Muscle of leg (tissue), 11 donors: ENCODE data around the gene GPR35. TPM values are rescaled to one million over a fixed set of nuclear protein-coding genes. Genes with fewer than 3 reads are reported as not detected.

Experiments used
- DNase-seq: peaks from one replicate; pipeline ENCODE4 v3.0.0; 2013
- H3K27ac ChIP-seq: one replicate; pipeline ENCODE4 v1.5.1; 2013; ENCODE audit warnings: mild to moderate bottlenecking, low read length, control low read depth
- H3K27me3 ChIP-seq: one replicate; pipeline ENCODE4 v1.6.1; 2013; ENCODE audit warnings: low read length; ENCODE audit not compliant: control insufficient read depth, insufficient read depth
- H3K36me3 ChIP-seq: one replicate; pipeline ENCODE4 v1.6.1; 2013; ENCODE audit warnings: low read length; ENCODE audit not compliant: control insufficient read depth, insufficient read depth
- H3K4me1 ChIP-seq: one replicate; pipeline ENCODE4 v1.6.1; 2013; ENCODE audit warnings: low read length; ENCODE audit not compliant: control insufficient read depth, insufficient read depth
- H3K4me3 ChIP-seq: one replicate; pipeline ENCODE4 v1.5.1; 2013; ENCODE audit warnings: low read length, control low read depth
- H3K9me3 ChIP-seq: replicated peaks from 2 replicates; pipeline ENCODE4 v1.6.1; 2013; ENCODE audit warnings: low read depth, low read length; ENCODE audit not compliant: control insufficient read depth
- WGBS: methylation state at CpG from one replicate; pipeline ENCODE4 v1.1.5; 2013; ENCODE audit warnings: missing lambda C conversion rate; ENCODE audit not compliant: insufficient coverage; 5-methylcytosine and 5-hydroxymethylcytosine counted together
- polyA plus RNA-seq, 8 donors: library from polyadenylated mRNA; unstranded; fragments of 120-200 nt; gene quantifications; one replicate each; pipeline versions ENCODE4 v1.2.1 to v1.2.3, GENCODE V29; 2013; ENCODE audit warnings: inconsistent platforms in 1 of 8, low replicate concordance in 1 of 8; ENCODE audit not compliant: insufficient read length in 8 of 8, insufficient read depth in 1 of 8
- total RNA-seq: library from RNA; stranded (reverse); fragments of 120-200 nt; gene quantifications from one replicate; pipeline ENCODE4 v1.2.4, GENCODE V29; 2013

Gene GPR35
- total and polyA plus RNA-seq, 9 donors, result 0.75 to 5.1 (median 1.7) TPM

- no peak overlapping the region for H3K27ac ChIP-seq
- DNase-seq, result no peak
- H3K27me3 ChIP-seq, result peaks cover 57% of the 10 kb centered on the region
- peaks cover 8% of the 10 kb centered on the region for H3K4me1 ChIP-seq
- WGBS, result 71% methylated on average over 36 of the region's 36 CpGs
- no peaks in the 10 kb centered on the region for H3K9me3 ChIP-seq
- no peaks in the 10 kb centered on the region for H3K36me3 ChIP-seq
- H3K4me3 ChIP-seq, result no peak overlapping the region
Measured at GRCh38 chr2:240646176-240646899, 21.1 kb downstream of the GPR35 start.

GRCh38 chr2:240646900-240647502, 21.7 kb downstream of the GPR35 start:
- no peak for DNase-seq
- H3K36me3 ChIP-seq, result no peaks in the 10 kb centered on the region
- 62% methylated on average over 30 of the region's 30 CpGs for WGBS
- H3K4me3 ChIP-seq, result no peak overlapping the region
- H3K27me3 ChIP-seq, result peaks cover 61% of the 10 kb centered on the region
- H3K9me3 ChIP-seq, result peaks cover 2% of the 10 kb centered on the region
- H3K4me1 ChIP-seq, result peaks cover 8% of the 10 kb centered on the region
- no peak overlapping the region for H3K27ac ChIP-seq

DNA sequence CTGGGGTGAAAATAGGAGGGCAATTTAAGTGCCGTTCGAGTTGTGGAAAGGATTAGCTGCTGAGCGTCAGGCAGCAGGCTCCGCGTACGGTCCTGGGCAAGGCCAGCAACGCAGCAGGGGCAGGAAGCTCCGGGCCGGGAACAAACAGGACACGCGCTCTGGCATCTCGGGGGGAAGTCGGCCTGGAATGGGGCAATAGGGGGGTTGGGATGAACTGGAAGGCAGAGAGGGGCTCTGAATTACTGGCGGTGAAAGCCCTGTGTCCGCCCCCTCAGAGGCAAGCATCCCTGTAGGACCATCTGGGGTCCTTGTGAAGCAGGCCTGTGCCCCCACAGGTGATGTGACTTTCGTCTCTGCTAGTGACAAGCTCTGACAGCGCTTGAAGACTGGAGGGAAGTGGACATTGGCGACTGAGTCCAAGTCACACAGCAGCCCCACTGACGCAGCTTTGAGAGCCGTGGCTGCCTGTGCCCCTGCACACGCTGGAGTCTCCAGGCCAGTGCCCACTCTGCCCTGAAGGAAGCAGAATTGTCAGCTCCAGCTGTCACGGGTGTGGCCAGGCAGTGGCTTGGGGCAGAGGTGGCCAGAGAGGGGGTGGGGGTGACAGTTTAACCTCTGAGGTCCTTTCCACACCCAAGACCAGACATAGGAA, 22.3 kb downstream of the GPR35 start:
- no peaks in the 10 kb centered on the region for H3K36me3 ChIP-seq
- no peak overlapping the region for H3K27ac ChIP-seq
- DNase-seq, result no peak
- peaks cover 2% of the 10 kb centered on the region for H3K9me3 ChIP-seq
- peaks cover 63% of the 10 kb centered on the region for H3K27me3 ChIP-seq
- 68% methylated on average over 21 of the region's 22 CpGs for WGBS
- H3K4me3 ChIP-seq, result no peak overlapping the region
- H3K4me1 ChIP-seq, result peaks cover 8% of the 10 kb centered on the region

DNA sequence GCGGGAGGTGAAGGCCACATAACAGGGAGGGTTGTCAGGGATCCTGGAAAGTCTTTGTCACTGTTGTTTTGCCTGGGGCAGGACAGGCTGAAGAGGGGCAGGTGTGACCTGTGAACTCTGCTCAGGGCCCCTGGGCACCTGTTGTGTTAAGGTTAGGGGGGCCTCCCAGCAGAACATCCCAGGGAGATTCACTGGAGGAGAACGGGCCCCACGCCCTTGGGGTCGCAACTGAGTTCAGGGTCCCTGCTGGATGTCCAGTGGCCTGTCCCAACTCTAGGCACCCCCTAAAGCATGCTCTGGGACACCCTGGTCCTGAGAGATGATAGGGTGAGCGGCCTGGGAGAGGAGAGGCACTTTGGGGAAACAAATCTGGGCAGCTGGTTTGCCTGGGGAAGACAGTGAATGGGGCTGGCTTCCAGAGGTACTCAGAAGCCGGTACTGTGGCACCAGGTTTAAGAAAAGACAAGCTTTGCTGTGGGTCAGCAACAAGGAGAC, 22.9 kb downstream of the GPR35 start:
- 60% methylated on average over 5 of the region's 6 CpGs for WGBS
- H3K27ac ChIP-seq, result no peak overlapping the region
- no peak for DNase-seq
- H3K4me1 ChIP-seq, result peaks cover 8% of the 10 kb centered on the region
- peaks cover 65% of the 10 kb centered on the region for H3K27me3 ChIP-seq
- H3K36me3 ChIP-seq, result no peaks in the 10 kb centered on the region
- H3K4me3 ChIP-seq, result no peak overlapping the region
- H3K9me3 ChIP-seq, result peaks cover 2% of the 10 kb centered on the region

DNA sequence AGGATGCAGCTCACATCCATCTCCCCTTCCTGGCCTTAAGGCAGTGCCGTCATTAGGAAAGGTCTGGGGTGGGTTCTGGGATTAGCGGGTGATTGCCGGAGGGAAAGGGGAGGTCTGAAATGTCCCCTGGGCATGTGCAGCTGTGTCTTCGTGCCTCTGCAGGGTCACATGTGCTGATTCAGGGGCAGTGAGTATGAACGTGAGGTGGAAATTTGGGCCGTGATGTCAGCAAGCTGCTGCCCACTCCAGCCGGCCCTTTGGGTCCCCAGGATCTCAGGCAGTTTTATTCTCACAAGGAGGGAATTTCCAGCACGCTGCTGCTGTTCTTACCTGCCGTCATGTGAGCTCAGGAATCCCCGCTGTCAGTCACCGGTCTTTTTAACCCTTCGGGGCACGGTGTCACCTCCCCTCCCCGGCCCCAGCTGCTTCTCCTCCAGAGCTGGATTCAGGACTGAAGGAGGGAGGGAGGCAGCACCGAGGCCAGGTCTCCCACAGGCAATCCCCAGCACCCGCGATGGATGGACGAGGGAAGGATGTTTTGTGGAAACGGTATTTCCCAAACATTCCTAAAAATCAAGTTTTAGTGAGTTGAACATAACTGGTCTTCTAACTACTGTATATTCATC, 23.5 kb downstream of the GPR35 start:
- 20% methylated on average over 10 of the region's 19 CpGs for WGBS
- Histone ChIP-seq H3K4me1 (peaks cover 8% of the 10 kb centered on the region), H3K27ac (no peak overlapping the region), H3K9me3 (peaks cover 2% of the 10 kb centered on the region), H3K4me3 (no peak overlapping the region), H3K36me3 (no peaks in the 10 kb centered on the region), H3K27me3 (peaks cover 63% of the 10 kb centered on the region)
- DNase-seq, result peak; percentile 15

- peaks cover 63% of the 10 kb centered on the region for H3K27me3 ChIP-seq
- peaks cover 5% of the 10 kb centered on the region for H3K4me1 ChIP-seq
- 75% methylated on average over 4 of the region's 7 CpGs for WGBS
- no peak for DNase-seq
- peaks cover 2% of the 10 kb centered on the region for H3K9me3 ChIP-seq
- no peaks in the 10 kb centered on the region for H3K36me3 ChIP-seq
- H3K27ac ChIP-seq, result no peak overlapping the region
- no peak overlapping the region for H3K4me3 ChIP-seq
Measured at GRCh38 chr2:240649331-240649730, 24.1 kb downstream of the GPR35 start.

GRCh38 chr2:240650254-240650965, 25.1 kb downstream of the GPR35 start:
- Histone ChIP-seq H3K9me3 (peaks cover 2% of the 10 kb centered on the region), H3K4me1 (peaks cover 4% of the 10 kb centered on the region), H3K27me3 (peaks cover 60% of the 10 kb centered on the region), H3K4me3 (no peak overlapping the region), H3K27ac (no peak overlapping the region), H3K36me3 (no peaks in the 10 kb centered on the region)
- WGBS, result 96% methylated on average over 10 of the region's 13 CpGs
- no peak for DNase-seq

DNA sequence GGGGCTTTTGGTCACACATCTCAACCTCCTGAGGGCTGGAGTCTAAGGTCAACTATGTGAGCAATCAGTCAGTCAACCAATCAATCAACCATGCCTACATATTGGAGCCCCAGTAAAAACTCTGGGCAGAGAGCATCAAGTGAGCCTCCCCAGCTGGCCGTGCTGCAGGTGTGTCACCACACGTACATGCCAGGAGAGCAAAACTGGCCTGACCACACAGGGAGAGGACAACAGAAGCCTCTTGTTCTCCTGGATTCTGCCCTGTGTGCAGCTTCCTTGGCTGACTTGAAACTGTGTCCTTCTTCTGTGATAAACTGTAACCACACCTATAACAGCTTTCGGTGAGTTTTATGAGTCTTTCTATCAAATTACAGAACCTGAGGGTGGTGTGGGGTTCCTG, 25.9 kb downstream of the GPR35 start:
- Histone ChIP-seq H3K4me1 (peaks cover 4% of the 10 kb centered on the region), H3K4me3 (no peak overlapping the region), H3K9me3 (peaks cover 2% of the 10 kb centered on the region), H3K27me3 (peaks cover 55% of the 10 kb centered on the region), H3K36me3 (no peaks in the 10 kb centered on the region), H3K27ac (no peak overlapping the region)
- DNase-seq, result no peak
- 53% methylated on average over 2 of the region's 3 CpGs for WGBS

DNA sequence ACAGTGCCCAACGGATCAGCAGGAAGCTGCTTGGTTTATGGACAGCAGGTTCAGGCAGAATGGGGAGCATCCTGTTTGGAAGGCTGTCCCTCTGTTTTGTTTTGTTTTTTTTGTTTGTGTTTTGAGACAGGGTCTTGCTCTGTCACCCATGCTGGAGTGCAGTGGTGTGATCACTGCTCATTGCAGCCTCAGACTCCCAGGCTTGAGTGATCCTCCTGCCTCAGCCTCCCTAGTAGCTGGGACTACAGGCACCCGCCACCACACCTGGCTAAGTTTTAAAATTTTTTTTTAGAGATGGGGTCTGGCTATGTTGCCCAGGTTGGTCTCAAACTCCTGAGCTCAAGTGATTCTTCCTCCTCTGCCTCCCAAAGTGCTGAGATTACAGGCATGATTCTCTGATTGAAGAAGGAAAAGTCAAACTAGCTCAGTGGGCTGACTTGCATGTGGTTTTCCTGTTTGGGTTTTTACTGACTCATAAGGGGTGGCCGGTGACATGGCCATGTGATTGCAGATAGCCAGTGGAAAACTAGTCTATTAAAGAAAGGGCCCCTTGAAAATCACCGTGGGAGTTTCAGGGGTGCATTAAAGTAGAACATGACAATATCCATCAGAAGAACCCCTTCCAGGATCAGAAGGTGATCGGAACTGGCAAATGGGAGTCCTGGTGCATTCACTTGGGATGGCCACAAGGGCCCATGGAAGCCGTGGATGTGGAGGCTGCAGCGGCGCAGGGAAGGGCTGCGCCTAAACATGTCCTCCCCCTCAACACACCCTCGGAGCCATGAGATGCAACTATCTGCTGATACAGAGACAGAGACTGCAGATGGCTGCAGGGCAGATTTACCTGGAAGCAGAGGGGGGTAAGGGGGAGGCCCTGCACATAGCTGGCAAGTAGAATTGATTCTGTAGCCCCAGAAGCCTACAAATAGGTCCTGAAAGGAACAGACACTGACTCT, 30.9 kb downstream of the GPR35 start:
- H3K27me3 ChIP-seq, result peaks cover 23% of the 10 kb centered on the region
- no peaks in the 10 kb centered on the region for H3K36me3 ChIP-seq
- H3K4me1 ChIP-seq, result no peaks in the 10 kb centered on the region
- H3K27ac ChIP-seq, result no peak overlapping the region
- peaks cover 2% of the 10 kb centered on the region for H3K9me3 ChIP-seq
- no peak overlapping the region for H3K4me3 ChIP-seq
- WGBS, result 52% methylated on average over 2 of the region's 10 CpGs
- DNase-seq, result peak; percentile 25
